Measurements from ENCODE around the gene CLCNKB.

Gene CLCNKB

GRCh38 chr1:16091296-16091695 is 47.7 kb downstream of the CLCNKB start:
- no peak for DNase-seq

GRCh38 chr1:16092097-16092922 is 48.7 kb downstream of the CLCNKB start:
- DNase-seq = no peak

DNA sequence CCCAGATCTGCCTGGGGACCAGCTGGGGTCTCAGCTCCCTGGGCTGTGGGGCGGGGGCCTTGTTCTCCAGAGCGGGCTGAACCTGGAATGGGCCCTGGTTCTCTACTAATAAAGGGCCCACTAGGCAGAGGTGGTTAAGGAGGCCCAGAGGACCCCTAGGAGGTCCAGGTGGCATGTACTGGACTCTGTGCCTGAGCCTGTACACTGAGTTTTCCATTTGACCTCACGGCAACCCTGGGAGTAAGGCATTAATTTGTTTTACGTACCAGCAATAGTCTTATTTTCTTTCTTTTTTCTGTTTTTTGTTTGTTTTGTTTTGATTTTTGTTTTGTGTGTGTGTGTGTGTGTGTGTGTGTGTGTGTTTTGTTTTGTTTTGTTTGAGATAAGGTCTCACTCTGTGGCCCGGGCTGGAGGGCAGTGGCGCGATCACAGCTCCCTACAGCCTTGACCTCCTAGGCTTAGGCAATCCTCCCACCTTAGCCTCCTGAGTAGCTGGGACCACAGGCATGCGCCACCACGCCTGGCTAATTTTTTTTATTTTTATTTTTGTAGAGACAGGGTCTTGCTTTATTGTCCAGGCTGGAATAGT is 49.4 kb downstream of the CLCNKB start:
- no peak for DNase-seq

- DNase-seq = no peak
Observed at GRCh38 chr1:16093611-16094010, 50.0 kb downstream of the CLCNKB start.

GRCh38 chr1:16094453-16095158 is 51.0 kb downstream of the CLCNKB start:
- DNase-seq = no peak

GRCh38 chr1:16095447-16095846 is 51.9 kb downstream of the CLCNKB start:
- no peak for DNase-seq

DNA sequence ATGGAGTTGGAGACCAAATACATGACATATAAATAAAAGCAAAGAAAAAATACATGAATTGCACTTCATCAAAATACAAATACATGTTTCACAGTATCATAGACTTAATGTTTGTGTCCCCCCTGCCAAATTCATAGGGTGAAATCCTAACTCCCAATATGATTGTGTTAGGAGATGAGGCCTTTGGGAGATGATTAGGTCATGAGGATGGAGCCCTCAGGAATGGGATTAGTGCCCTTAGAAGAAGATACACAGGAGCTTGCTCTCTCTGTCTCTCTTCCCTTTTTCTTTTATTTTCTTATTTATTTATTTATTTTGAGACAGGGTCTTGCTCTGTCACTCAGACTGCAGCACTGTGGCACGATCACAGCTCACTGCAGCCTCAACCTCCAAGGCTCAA is 55.8 kb downstream of the CLCNKB start:
- DNase-seq = no peak

DNA sequence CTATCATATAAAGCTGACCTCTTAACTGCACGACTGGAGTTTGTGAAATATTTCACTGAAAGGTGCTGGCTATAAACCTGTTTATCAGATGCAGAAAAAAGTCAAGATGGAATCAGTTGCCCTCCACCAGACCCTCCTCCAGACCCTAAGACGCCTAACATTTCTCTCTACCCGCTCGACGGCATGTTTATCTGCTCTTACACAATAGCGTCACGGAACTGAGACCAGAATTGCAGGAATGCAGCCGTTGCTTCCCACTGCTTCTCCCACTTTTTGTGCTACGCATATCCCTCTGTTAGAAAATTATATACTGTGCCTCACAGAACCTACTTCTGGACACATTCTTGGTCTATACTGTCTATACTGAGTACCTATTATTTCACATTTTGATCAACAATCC is 58.0 kb downstream of the CLCNKB start:
- no peak for DNase-seq

Measured in nucleus accumbens (tissue), 56 donors.